GM21576 (cell line): ENCODE results near the gene DDX55.
"Not testable (repeated sequence)": the region's sequence is repeated elsewhere in the genome, so short reads cannot be mapped to it uniquely, and the experiment has no call there.

Experiments used
- ATAC-seq: cut with Tn5 transposase; IDR thresholded peaks from one replicate; pipeline ENCODE4 v1.9.1; 2021; ENCODE audit warnings: mild to moderate bottlenecking, moderate library complexity; ENCODE audit not compliant: unreplicated experiment

Gene DDX55

DNA sequence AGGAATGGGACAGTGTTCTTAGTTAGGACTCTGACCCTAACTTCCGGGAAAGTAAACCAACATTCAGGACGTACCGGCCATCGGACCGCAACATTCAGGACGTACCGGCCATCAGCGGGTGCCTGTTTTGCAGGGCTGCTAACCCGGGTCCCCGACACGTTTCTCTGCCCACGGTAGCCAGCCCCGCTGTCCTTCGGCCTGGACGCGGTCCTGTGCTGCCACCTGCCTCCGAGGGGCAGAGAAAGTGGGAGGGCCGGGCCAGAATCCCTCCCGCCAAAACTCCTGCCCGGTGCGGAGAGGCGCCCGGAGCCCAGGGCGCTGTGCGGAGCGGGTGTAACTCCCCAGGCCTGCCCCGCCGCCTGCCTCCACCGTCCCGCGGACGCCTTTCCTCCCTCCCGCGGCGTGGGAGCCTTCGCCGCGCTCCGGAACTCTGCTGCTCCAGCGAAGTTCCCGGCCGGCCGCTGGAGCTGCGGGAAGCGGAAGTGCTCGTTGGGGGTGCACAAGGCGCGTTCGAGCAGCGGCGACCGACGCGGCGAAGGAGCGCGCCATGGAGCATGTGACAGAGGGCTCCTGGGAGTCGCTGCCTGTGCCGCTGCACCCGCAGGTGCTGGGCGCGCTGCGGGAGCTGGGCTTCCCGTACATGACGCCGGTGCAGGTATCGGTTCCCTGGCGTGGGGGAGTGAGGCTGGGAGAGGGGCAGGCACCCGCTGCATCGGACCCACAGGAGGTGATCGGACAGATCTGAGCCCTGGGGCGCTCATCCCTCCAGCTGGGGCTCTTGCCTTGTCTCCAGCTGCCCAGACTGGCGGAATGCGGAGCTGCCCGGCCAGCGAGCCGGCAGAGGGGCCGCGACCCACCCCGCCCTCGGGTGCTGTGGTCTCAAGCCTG, at the start of gene DDX55:
Gene DDX55 (plus strand): TSS at position 498 of the 888 bp plus-strand sequence. CDS start 50 bp downstream, at position 548.
- peak; percentile 88 for ATAC-seq

DNA sequence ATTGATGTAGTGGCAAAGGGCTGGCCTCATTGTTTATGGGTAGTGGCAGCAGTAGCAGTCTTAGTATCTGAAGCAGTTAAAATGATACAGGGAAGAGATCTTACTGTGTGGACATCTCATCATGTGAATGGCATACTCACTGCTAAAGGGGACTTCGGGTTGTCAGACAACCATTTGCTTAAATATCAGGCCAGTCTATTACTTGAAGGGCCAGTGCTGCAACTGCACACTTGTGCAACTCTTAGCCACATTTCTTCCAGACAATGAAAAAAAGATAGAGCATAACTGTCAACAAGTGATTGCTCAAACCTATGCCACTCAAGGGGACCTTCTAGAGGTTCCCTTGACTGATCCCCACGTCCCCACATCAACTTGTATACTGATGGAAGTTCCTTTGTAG, 47.8 kb upstream of the DDX55 start:
- not testable (repeated sequence) for ATAC-seq

GRCh38 chr12:123554843-123555242, 47.1 kb upstream of the DDX55 start:
- ATAC-seq = not testable (repeated sequence)

GRCh38 chr12:123558487-123558886, 43.4 kb upstream of the DDX55 start:
- ATAC-seq = not testable (repeated sequence)

DNA sequence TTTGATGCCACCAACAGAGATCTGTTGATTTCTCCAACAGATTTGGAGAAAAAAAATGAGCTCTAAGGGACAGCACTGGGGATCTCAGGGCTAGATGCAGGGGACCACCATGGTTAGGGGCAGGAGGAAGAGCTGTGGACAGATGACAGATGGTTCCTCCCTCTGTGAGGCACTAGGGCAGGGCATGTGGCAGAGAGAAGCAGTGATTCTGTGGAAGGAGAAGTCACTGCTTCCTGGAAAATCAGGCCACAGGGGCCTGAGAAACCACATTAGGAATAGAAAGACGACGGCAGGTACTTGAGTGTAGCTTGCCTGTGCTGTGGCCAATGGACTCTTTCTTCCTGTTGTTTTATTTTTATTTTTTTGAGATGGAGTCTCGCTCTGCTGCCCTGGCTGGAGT, 42.4 kb upstream of the DDX55 start:
- ATAC-seq = no peak

- ATAC-seq = no peak
Observed at GRCh38 chr12:123571343-123571813, 30.5 kb upstream of the DDX55 start.

- no peak for ATAC-seq
Observed at GRCh38 chr12:123572391-123572790, 29.5 kb upstream of the DDX55 start.

- no peak for ATAC-seq
Observed at GRCh38 chr12:123573870-123574269, 28.0 kb upstream of the DDX55 start.

- ATAC-seq = no peak
Observed at GRCh38 chr12:123576611-123577010, 25.3 kb upstream of the DDX55 start.

- no peak for ATAC-seq
Observed at GRCh38 chr12:123578243-123578642, 23.7 kb upstream of the DDX55 start.

- ATAC-seq = not testable (repeated sequence)
Observed at GRCh38 chr12:123578829-123579228, 23.1 kb upstream of the DDX55 start.

DNA sequence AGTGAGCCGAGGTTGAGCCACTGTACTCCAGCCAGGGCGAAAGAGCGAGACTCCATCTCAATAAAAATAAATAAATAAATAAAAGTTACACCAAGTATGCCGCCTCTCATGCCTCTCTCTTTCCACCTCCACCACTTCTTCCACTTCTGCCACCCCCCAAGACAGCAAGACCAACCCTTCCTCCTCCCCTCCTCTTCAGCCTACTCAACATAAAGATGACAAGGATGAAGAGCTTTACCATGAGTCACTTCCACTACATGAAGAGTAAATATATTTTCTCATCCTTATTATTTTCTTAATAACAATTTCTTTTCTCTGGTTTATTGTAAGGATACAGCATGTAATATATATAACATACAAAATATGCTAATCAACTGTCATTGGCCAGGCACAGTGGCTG, 21.1 kb upstream of the DDX55 start:
- no peak for ATAC-seq

GRCh38 chr12:123591702-123592481, 10.0 kb upstream of the DDX55 start:
- ATAC-seq = no peak

GRCh38 chr12:123595729-123596128, 6.2 kb upstream of the DDX55 start:
- ATAC-seq = no peak

- no peak for ATAC-seq
Observed at GRCh38 chr12:123597100-123597499, 4.8 kb upstream of the DDX55 start.

DNA sequence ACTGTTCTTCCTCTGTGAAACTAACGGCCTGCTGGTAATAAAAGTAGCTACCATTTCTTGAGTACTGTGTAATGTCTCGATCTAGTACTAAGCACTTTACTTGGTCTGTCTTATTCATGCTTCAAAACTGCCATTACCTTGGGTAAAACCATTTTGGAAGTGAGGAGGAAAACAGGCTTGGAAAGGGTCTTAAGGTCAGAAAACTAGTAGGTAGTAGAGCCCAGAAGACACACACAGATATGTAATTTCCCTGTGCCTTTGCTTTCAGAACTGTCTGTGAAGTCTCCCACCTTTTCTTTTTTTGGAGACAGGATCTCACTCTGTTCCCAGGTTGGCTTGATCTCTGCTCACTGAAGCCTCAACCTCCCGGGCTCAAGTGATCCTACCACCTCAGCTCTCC, 3.4 kb upstream of the DDX55 start:
- ATAC-seq = no peak

GRCh38 chr12:123599310-123599709, 2.6 kb upstream of the DDX55 start:
- no peak for ATAC-seq

DNA sequence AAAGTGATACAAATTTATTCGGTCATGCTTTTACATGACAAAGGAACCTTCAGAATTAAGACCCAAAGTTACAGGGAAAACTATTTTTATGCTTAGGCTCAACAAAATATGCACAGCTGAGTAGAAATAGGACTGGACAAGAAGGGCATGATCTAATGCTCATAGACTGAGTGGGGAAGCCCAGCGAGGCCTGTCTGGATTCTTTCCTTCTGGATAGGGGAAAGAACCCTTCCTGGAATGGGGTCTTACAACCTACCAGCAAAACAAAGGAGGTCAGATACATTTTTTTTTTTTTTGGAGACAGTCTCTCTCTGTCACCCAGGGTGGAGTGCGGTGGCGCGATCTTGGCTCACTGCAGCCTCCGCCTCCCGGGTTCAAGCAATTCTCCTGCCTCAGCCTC, 2.2 kb upstream of the DDX55 start:
- no peak for ATAC-seq

DNA sequence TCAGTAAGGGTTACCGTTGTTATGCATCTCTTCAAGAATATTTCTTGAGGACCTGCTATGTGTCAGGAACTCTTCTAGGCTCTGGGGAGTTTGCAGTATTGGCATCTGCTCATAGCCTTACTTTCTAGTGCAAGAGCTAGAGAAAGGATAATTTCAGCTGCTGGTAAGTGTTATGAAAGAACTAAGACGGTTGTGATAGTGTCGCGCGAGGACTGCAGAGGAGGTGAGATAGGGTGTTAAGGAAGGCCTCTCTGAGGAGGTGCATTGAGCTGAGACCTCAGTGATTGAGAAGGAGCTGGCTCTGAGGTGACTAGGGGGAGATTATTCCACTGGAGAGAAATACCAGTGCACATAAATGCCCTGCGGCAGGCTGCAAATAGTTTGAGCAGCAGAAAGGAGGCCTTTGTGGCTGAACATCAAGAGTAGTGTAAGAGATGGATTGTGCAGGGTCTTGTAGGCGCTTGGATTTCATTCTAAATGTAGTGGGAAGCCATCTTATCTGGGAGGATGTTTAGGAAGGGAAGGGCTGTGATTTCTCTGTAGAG, 824 bp downstream of the DDX55 start:
- ATAC-seq = no peak

GRCh38 chr12:123603495-123603894, 1.6 kb downstream of the DDX55 start:
- not testable (repeated sequence) for ATAC-seq

GRCh38 chr12:123607756-123608155, 5.9 kb downstream of the DDX55 start:
- ATAC-seq = no peak
